GM23338 (cell line): ENCODE data around the gene IGSF21. TPM values are rescaled to one million over a fixed set of nuclear protein-coding genes. Genes with fewer than 3 reads are reported as not detected.

Experiments used
- ATAC-seq: fragments of 200-7000 bp; cut with Tn5 transposase; 3 replicates; pipeline ENCODE4 v1.9.1; 2020
- DNase-seq: peaks from one replicate; pipeline ENCODE4 v3.0.0-alpha.2; 2015; ENCODE audit warnings: low spot score
- H2AFZ ChIP-seq: fragments of 200-600 bp; sonication (generic); 2 replicates; pipeline ENCODE4 v1.8.0; 2016; ENCODE audit warnings: antibody characterized with exemption, mild to moderate bottlenecking, moderate library complexity
- H3F3A ChIP-seq: fragments of 200-600 bp; sonication (generic); replicated peaks from 2 replicates; pipeline ENCODE4 v1.8.0; 2017; ENCODE audit warnings: antibody characterized with exemption, mixed run types, low read depth
- H3K27ac ChIP-seq: fragments of 200-600 bp; sonication (generic); 2 replicates; pipeline ENCODE4 v1.6.1; 2016; ENCODE audit warnings: low read depth
- H3K27me3 ChIP-seq: fragments of 200-600 bp; sonication (generic); 2 replicates; pipeline ENCODE4 v1.8.0; 2016; ENCODE audit warnings: mild to moderate bottlenecking, mixed run types, moderate library complexity; ENCODE audit not compliant: insufficient read depth
- H3K36me3 ChIP-seq: fragments of 200-600 bp; sonication (generic); 2 replicates; pipeline ENCODE4 v1.8.0; 2016; ENCODE audit warnings: mild to moderate bottlenecking; ENCODE audit not compliant: insufficient read depth
- H3K4me1 ChIP-seq: fragments of 200-600 bp; sonication (generic); 2 replicates; pipeline ENCODE4 v1.8.0; 2016; ENCODE audit warnings: mild to moderate bottlenecking, moderate library complexity; ENCODE audit not compliant: insufficient read depth
- H3K4me2 ChIP-seq: fragments of 200-600 bp; sonication (generic); 2 replicates; pipeline ENCODE4 v1.7.1; 2017; ENCODE audit warnings: mixed run types
- H3K4me3 ChIP-seq: fragments of 200-600 bp; sonication (generic); 2 replicates; pipeline ENCODE4 v1.6.1; 2016; ENCODE audit warnings: mixed run types
- H3K79me2 ChIP-seq: fragments of 200-600 bp; sonication (generic); replicated peaks from 2 replicates; pipeline ENCODE4 v1.8.0; 2017; ENCODE audit warnings: mild to moderate bottlenecking; ENCODE audit not compliant: insufficient read depth
- H3K9me2 ChIP-seq: fragments of 200-600 bp; sonication (generic); 2 replicates; pipeline ENCODE4 v1.8.0; 2017; ENCODE audit not compliant: insufficient read depth
- H4K20me1 ChIP-seq: fragments of 200-600 bp; sonication (generic); replicated peaks from 2 replicates; pipeline ENCODE4 v1.8.0; 2017; ENCODE audit warnings: mild to moderate bottlenecking; ENCODE audit not compliant: insufficient read depth
- H3K27ac Mint-ChIP-seq: 2 replicates; pipeline ENCODE4 v1.8.0; 2020; ENCODE audit warnings: inconsistent platforms, mild to moderate bottlenecking, moderate library complexity, mixed read lengths
- H3K27me3 Mint-ChIP-seq: 3 replicates; pipeline ENCODE4 v1.8.0; 2022; ENCODE audit warnings: low read depth, mild to moderate bottlenecking, moderate library complexity, mixed read lengths, inconsistent platforms; ENCODE audit not compliant: insufficient read depth, poor library complexity
- H3K36me3 Mint-ChIP-seq: 3 replicates; pipeline ENCODE4 v1.8.0; 2021; ENCODE audit warnings: low read depth, mild to moderate bottlenecking, inconsistent platforms, moderate library complexity, mixed read lengths
- H3K4me1 Mint-ChIP-seq: 3 replicates; pipeline ENCODE4 v1.8.0; 2020; ENCODE audit warnings: mild to moderate bottlenecking, inconsistent platforms, mixed read lengths
- H3K4me3 Mint-ChIP-seq: 3 replicates; pipeline ENCODE4 v1.8.0; 2021; ENCODE audit warnings: moderate library complexity, mild to moderate bottlenecking, inconsistent platforms, mixed read lengths
- H3K9me3 Mint-ChIP-seq: 3 replicates; pipeline ENCODE4 v1.8.0; 2020; ENCODE audit warnings: moderate library complexity, mild to moderate bottlenecking, inconsistent platforms, mixed read lengths
- ETS1 ChIP-seq: IDR thresholded peaks from 2 replicates; pipeline ENCODE4 v1.6.1; 2016; ENCODE audit warnings: antibody characterized with exemption
- EZH2 ChIP-seq: fragments of 200-600 bp; sonication (generic); IDR thresholded peaks from one replicate; pipeline ENCODE4 v1.8.0; 2017; ENCODE audit warnings: antibody characterized with exemption, mild to moderate bottlenecking, low read depth; ENCODE audit not compliant: unreplicated experiment
- EZH2phosphoT487 ChIP-seq: fragments of 200-600 bp; sonication (generic); IDR thresholded peaks from one replicate; pipeline ENCODE4 v1.8.1; 2018; ENCODE audit warnings: antibody characterized with exemption; ENCODE audit not compliant: unreplicated experiment
- JUNB ChIP-seq: IDR thresholded peaks from one replicate; pipeline ENCODE4 v1.6.1; 2016; ENCODE audit warnings: antibody characterized with exemption; ENCODE audit not compliant: unreplicated experiment
- NANOG ChIP-seq: IDR thresholded peaks from 2 replicates; pipeline ENCODE4 v1.6.1; 2016; ENCODE audit warnings: antibody characterized with exemption, borderline replicate concordance
- STAT1 ChIP-seq: IDR thresholded peaks from one replicate; pipeline ENCODE4 v1.6.1; 2016; ENCODE audit warnings: antibody characterized with exemption; ENCODE audit not compliant: unreplicated experiment
- ZNF114 ChIP-seq: fragments of 250-450 bp; sonication (Bioruptor Pico); IDR thresholded peaks from 2 replicates; pipeline ENCODE4 v1.5.0; 2020; ENCODE audit warnings: mild to moderate bottlenecking, moderate library complexity
- ZNF331 ChIP-seq: fragments of 250-450 bp; sonication (Bioruptor Pico); IDR thresholded peaks from 2 replicates; pipeline ENCODE4 v1.5.0; 2020; ENCODE audit warnings: low read depth, mild to moderate bottlenecking, moderate library complexity
- polyA plus RNA-seq: library from polyadenylated mRNA; unstranded; fragments of >200 nt; fragmentation: Nextera tagmentation; extraction: Ambion mirVana; gene quantifications from 2 replicates; pipeline ENCODE4 v1.2.1, GENCODE V29; 2016
- total RNA-seq: library from RNA; depleted of rRNA; stranded (reverse); fragments of >200 nt; shearing (Covaris generic); gene quantifications from 2 replicates; pipeline ENCODE4 v1.2.3, GENCODE V29; 2014
- TF ChIP-seq, protein P1 (sequence below), 2 experiments: fragments of 200-600 bp in 1 of 2; sonication (generic) in 1 of 2; conservative IDR thresholded peaks; 2 replicates each; pipeline versions ENCODE4 v1.5.1 to v1.6.1; 2016 to 2017; ENCODE audit warnings: antibody characterized with exemption in 2 of 2, low read depth in 2 of 2, mild to moderate bottlenecking in 2 of 2, moderate library complexity in 1 of 2
- TF ChIP-seq, protein P2 (sequence below): IDR thresholded peaks from one replicate; pipeline ENCODE4 v1.6.1; 2018; ENCODE audit warnings: antibody characterized with exemption; ENCODE audit not compliant: unreplicated experiment
- TF ChIP-seq, protein P3 (sequence below): fragments of 250-450 bp; sonication (Bioruptor Pico); IDR thresholded peaks from 2 replicates; pipeline ENCODE4 v1.5.0; 2020; ENCODE audit warnings: mild to moderate bottlenecking, moderate library complexity

The IGSF21 gene
- total and polyA plus RNA-seq, 2 experiments from 2014 or later = 15.6 to 15.7 TPM

- Mint-ChIP-seq H3K36me3 (peaks cover 2% of the 10 kb centered on the region; the same call in 1 of the 3 replicates), H3K4me3 (no peak overlapping the region), H3K27ac (no peak overlapping the region; the same call in 1 of the 2 replicates), H3K9me3 (no peaks in the 10 kb centered on the region), H3K4me1 (peaks cover 46% of the 10 kb centered on the region), H3K27me3 (peaks cover 10% of the 10 kb centered on the region)
- no peaks in the 10 kb centered on the region for H3K79me2 ChIP-seq
- no peaks in the 10 kb centered on the region for H3K27me3 ChIP-seq
- H3K27ac ChIP-seq = peak overlapping the region; percentile 13; the same call in 1 of the 2 replicates
- no peak for TF ChIP-seq STAT1
- no peak for TF ChIP-seq JUNB
- TF ChIP-seq EZH2 = no peak
- TF ChIP-seq NANOG = no peak
- TF ChIP-seq, protein P1, sequence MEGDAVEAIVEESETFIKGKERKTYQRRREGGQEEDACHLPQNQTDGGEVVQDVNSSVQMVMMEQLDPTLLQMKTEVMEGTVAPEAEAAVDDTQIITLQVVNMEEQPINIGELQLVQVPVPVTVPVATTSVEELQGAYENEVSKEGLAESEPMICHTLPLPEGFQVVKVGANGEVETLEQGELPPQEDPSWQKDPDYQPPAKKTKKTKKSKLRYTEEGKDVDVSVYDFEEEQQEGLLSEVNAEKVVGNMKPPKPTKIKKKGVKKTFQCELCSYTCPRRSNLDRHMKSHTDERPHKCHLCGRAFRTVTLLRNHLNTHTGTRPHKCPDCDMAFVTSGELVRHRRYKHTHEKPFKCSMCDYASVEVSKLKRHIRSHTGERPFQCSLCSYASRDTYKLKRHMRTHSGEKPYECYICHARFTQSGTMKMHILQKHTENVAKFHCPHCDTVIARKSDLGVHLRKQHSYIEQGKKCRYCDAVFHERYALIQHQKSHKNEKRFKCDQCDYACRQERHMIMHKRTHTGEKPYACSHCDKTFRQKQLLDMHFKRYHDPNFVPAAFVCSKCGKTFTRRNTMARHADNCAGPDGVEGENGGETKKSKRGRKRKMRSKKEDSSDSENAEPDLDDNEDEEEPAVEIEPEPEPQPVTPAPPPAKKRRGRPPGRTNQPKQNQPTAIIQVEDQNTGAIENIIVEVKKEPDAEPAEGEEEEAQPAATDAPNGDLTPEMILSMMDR (conservative IDR thresholded peaks at IDR 0.05; ENCODE audit: low read depth in 2 of 2) = no peak
- no peak for TF ChIP-seq EZH2phosphoT487
- no peak for TF ChIP-seq ZNF331 (CRISPR knock-in tag)
- no peak for TF ChIP-seq ZNF114 (CRISPR knock-in tag)
- TF ChIP-seq, protein P2, sequence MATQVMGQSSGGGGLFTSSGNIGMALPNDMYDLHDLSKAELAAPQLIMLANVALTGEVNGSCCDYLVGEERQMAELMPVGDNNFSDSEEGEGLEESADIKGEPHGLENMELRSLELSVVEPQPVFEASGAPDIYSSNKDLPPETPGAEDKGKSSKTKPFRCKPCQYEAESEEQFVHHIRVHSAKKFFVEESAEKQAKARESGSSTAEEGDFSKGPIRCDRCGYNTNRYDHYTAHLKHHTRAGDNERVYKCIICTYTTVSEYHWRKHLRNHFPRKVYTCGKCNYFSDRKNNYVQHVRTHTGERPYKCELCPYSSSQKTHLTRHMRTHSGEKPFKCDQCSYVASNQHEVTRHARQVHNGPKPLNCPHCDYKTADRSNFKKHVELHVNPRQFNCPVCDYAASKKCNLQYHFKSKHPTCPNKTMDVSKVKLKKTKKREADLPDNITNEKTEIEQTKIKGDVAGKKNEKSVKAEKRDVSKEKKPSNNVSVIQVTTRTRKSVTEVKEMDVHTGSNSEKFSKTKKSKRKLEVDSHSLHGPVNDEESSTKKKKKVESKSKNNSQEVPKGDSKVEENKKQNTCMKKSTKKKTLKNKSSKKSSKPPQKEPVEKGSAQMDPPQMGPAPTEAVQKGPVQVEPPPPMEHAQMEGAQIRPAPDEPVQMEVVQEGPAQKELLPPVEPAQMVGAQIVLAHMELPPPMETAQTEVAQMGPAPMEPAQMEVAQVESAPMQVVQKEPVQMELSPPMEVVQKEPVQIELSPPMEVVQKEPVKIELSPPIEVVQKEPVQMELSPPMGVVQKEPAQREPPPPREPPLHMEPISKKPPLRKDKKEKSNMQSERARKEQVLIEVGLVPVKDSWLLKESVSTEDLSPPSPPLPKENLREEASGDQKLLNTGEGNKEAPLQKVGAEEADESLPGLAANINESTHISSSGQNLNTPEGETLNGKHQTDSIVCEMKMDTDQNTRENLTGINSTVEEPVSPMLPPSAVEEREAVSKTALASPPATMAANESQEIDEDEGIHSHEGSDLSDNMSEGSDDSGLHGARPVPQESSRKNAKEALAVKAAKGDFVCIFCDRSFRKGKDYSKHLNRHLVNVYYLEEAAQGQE = no peak
- TF ChIP-seq ETS1 = no peak
- TF ChIP-seq, protein P3, sequence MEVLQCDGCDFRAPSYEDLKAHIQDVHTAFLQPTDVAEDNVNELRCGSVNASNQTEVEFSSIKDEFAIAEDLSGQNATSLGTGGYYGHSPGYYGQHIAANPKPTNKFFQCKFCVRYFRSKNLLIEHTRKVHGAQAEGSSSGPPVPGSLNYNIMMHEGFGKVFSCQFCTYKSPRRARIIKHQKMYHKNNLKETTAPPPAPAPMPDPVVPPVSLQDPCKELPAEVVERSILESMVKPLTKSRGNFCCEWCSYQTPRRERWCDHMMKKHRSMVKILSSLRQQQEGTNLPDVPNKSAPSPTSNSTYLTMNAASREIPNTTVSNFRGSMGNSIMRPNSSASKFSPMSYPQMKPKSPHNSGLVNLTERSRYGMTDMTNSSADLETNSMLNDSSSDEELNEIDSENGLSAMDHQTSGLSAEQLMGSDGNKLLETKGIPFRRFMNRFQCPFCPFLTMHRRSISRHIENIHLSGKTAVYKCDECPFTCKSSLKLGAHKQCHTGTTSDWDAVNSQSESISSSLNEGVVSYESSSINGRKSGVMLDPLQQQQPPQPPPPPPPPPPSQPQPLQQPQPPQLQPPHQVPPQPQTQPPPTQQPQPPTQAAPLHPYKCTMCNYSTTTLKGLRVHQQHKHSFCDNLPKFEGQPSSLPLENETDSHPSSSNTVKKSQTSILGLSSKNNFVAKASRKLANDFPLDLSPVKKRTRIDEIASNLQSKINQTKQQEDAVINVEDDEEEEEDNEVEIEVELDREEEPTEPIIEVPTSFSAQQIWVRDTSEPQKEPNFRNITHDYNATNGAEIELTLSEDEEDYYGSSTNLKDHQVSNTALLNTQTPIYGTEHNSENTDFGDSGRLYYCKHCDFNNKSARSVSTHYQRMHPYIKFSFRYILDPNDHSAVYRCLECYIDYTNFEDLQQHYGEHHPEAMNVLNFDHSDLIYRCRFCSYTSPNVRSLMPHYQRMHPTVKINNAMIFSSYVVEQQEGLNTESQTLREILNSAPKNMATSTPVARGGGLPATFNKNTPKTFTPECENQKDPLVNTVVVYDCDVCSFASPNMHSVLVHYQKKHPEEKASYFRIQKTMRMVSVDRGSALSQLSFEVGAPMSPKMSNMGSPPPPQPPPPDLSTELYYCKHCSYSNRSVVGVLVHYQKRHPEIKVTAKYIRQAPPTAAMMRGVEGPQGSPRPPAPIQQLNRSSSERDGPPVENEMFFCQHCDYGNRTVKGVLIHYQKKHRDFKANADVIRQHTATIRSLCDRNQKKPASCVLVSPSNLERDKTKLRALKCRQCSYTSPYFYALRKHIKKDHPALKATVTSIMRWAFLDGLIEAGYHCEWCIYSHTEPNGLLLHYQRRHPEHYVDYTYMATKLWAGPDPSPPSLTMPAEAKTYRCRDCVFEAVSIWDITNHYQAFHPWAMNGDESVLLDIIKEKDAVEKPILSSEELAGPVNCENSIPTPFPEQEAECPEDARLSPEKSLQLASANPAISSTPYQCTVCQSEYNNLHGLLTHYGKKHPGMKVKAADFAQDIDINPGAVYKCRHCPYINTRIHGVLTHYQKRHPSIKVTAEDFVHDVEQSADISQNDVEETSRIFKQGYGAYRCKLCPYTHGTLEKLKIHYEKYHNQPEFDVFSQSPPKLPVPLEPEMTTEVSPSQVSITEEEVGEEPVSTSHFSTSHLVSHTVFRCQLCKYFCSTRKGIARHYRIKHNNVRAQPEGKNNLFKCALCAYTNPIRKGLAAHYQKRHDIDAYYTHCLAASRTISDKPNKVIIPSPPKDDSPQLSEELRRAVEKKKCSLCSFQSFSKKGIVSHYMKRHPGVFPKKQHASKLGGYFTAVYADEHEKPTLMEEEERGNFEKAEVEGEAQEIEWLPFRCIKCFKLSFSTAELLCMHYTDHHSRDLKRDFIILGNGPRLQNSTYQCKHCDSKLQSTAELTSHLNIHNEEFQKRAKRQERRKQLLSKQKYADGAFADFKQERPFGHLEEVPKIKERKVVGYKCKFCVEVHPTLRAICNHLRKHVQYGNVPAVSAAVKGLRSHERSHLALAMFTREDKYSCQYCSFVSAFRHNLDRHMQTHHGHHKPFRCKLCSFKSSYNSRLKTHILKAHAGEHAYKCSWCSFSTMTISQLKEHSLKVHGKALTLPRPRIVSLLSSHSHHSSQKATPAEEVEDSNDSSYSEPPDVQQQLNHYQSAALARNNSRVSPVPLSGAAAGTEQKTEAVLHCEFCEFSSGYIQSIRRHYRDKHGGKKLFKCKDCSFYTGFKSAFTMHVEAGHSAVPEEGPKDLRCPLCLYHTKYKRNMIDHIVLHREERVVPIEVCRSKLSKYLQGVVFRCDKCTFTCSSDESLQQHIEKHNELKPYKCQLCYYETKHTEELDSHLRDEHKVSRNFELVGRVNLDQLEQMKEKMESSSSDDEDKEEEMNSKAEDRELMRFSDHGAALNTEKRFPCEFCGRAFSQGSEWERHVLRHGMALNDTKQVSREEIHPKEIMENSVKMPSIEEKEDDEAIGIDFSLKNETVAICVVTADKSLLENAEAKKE (CRISPR knock-in tag) = no peak
- DNase-seq (no peak), ATAC-seq (no peak; the same call in 2 of the 3 replicates)
- H3K4me2 ChIP-seq = 0 out of 2 replicates have a peak overlapping the region, but pooled peaks have one; percentile 14
- peaks cover 31% of the 10 kb centered on the region for H3K4me1 ChIP-seq
- no peaks in the 10 kb centered on the region for H3F3A ChIP-seq
- no peaks in the 10 kb centered on the region for H3K36me3 ChIP-seq
- H2AFZ ChIP-seq = no peak overlapping the region
- no peaks in the 10 kb centered on the region for H3K9me2 ChIP-seq
- no peak overlapping the region for H3K4me3 ChIP-seq
- H4K20me1 ChIP-seq = no peaks in the 10 kb centered on the region
These were observed 69.0 kb downstream of the IGSF21 start for GRCh38 chr1:18176619-18177018.
